C4-2B (cell line): ENCODE results near the gene KLRK1.
"Not testable (repeated sequence)": the region's sequence is repeated elsewhere in the genome, so short reads cannot be mapped to it uniquely, and the experiment has no call there.

Experiments used
- H3K27ac ChIP-seq: fragments of 450-650 bp; 2 replicates; pipeline ENCODE4 v1.5.1; 2017
- ZFX ChIP-seq: fragments of 450-650 bp; IDR thresholded peaks from 2 replicates; pipeline ENCODE4 v1.6.1; 2017
- TF ChIP-seq, protein P1 (sequence below): fragments of 450-650 bp; conservative IDR thresholded peaks from 2 replicates; pipeline ENCODE4 v1.5.1; 2017; ENCODE audit warnings: mild to moderate bottlenecking

The KLRK1 gene

GRCh38 chr12:10389904-10390303 lies at the start of gene KLRK1:
KLRK1 (minus strand) TSS chr12:10390041; CDS start chr12:10388810, 1,231 bp downstream.
- TF ChIP-seq, protein P1, sequence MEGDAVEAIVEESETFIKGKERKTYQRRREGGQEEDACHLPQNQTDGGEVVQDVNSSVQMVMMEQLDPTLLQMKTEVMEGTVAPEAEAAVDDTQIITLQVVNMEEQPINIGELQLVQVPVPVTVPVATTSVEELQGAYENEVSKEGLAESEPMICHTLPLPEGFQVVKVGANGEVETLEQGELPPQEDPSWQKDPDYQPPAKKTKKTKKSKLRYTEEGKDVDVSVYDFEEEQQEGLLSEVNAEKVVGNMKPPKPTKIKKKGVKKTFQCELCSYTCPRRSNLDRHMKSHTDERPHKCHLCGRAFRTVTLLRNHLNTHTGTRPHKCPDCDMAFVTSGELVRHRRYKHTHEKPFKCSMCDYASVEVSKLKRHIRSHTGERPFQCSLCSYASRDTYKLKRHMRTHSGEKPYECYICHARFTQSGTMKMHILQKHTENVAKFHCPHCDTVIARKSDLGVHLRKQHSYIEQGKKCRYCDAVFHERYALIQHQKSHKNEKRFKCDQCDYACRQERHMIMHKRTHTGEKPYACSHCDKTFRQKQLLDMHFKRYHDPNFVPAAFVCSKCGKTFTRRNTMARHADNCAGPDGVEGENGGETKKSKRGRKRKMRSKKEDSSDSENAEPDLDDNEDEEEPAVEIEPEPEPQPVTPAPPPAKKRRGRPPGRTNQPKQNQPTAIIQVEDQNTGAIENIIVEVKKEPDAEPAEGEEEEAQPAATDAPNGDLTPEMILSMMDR = no peak
- no peak for TF ChIP-seq ZFX
- no peak within 1 kb of the TSS for H3K27ac ChIP-seq

DNA sequence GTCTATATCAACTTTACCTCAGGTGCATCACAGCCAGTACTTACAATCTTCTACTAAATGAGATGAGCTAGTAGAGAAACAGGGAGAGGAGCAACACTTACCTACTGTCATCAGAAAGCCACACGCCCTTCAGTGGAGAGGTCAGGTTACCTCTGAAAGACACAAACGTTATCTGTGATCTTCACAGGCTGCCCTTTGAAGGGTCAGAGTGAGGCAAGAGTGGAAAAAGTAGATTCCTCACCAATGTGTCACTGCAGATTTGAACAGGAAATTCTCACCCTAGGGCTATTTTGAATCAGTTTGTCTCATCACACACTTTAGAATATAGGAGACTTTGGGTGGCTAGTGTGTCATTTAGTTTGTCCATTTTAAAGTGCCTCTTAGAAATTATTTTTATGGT lies 47.8 kb upstream of the KLRK1 start:
- not testable (repeated sequence) for H3K27ac ChIP-seq

- H3K27ac ChIP-seq = not testable (repeated sequence)
Measured at GRCh38 chr12:10435816-10436215, 46.0 kb upstream of the KLRK1 start, which contains the start of gene KLRC2. KLRC2 (minus strand) TSS chr12:10436010; CDS start chr12:10435986, 24 bp downstream.

DNA sequence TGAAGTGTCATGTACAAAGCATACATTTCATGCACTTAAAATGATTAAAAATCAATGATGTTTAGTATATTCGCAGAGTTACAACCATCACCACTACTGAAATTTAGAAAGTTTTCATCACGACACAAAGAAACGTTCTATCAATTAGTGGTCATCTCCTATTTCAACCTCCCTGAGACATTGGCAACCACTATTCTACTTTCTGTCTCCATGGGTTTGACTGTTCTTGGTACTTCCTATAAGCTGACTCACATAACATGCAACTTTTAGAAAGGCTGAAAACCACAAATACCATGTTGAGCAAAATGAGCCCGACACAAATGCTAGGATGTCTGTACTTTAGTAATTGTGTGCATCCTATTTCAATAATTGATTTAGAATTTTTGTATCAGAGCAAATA lies 40.8 kb upstream of the KLRK1 start:
- not testable (repeated sequence) for H3K27ac ChIP-seq

DNA sequence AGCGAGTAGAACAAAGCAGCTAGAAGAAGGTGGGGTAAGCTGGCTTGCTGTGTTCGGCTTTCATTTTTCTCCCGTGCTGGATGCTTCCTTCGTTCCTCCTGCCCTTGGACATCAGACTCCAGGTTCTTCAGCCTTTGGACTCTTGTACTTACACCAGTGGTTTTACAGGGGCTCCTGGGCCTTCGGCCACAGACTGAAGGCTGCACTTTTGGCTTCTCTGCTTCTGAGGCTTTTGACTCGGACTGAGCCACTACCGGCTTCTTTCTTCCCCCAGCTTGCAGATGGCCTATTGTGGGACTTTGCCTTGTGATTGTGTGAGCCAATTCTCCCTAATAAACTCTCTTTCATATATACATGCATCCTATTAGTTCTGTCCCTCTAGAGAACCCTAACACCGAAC lies 36.1 kb upstream of the KLRK1 start:
- H3K27ac ChIP-seq = not testable (repeated sequence)

- H3K27ac ChIP-seq = not testable (repeated sequence)
Measured at GRCh38 chr12:10424260-10424899, 34.5 kb upstream of the KLRK1 start.

DNA sequence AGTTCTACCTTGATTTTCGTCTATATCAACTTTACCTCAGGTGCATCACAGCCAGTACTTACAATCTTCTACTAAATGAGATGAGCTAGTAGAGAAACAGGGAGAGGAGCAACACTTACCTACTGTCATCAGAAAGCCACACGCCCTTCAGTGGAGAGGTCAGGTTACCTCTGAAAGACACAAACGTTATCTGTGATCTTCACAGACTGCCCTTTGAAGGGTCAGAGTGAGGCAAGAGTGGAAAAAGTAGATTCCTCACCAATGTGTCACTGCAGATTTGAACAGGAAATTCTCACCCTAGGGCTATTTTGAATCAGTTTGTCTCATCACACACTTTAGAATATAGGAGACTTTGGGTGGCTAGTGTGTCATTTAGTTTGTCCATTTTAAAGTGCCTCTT lies 32.3 kb upstream of the KLRK1 start:
- not testable (repeated sequence) for H3K27ac ChIP-seq

DNA sequence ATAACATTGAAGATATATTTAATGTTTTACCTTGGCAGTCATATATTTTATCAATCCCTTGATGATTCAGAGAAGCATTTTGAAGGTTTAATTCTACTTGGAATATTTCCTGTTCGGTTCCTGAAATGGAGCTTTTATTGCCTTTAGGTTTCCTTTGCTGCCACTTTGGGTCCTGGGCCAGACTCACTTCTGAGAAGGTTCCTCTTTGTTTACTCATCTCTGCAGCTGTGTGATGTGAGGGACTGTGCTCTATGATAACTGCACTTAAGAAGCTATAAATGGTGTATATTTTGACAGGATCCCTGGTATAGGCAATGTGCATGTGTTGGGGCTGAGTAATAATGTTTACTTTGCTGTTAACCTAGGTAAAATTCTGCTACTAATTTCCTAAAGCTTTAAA lies 30.5 kb upstream of the KLRK1 start, which contains the start of gene KLRC3:
KLRC3 (minus strand) TSS at position 262 of the 400 bp plus-strand sequence; CDS start at position 217, 45 bp downstream.
- not testable (repeated sequence) for H3K27ac ChIP-seq

DNA sequence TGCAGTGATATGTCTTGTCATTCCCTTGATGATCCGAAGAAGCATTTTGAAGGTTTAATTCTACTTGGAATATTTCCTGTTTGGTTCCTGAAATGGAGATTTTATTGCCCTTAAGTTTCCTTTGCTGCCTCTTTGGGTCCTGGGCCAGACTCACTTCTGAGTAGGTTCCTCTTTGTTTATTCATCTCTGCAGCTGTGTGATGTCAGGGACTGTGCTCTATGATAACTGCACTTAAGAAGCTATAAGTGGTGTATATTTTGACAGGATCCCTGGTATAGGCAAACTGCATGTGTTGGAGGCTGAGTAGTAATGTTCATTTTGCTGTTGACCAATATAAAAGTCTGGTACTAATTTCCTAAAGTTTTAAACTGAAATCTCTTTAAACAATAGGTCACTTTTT lies 19.6 kb upstream of the KLRK1 start, which contains the start of gene KLRC4:
KLRC4 (minus strand) TSS at position 366 of the 400 bp plus-strand sequence; CDS start at position 184, 182 bp downstream.
- H3K27ac ChIP-seq = no peak within 1 kb of the TSS

DNA sequence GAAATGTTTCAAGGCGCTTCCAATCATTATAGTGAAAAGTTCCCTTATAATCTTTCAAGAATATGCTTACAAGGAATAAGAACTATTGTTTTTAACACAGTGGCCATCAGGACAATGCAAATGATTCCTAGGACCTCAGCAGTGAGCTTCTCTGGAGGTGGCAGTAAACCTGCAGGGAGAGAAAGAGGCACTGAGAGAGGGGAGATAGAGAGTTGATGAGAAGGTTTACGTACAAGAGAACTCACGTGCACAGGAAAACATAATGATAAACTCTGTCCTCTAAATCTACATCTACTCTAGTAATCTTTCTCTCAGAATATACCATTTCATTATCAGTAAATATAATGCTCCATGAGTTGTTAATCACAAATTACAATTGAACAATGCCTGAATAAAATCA lies 19.0 kb upstream of the KLRK1 start:
- H3K27ac ChIP-seq = no peak overlapping the region
- TF ChIP-seq, protein P1 = no peak
- TF ChIP-seq ZFX = no peak

More for the DNA sequence above, 19.6 kb upstream of the KLRK1 start, which contains the start of gene KLRC4:
- TF ChIP-seq ZFX = no peak
- TF ChIP-seq, protein P1 = no peak

DNA sequence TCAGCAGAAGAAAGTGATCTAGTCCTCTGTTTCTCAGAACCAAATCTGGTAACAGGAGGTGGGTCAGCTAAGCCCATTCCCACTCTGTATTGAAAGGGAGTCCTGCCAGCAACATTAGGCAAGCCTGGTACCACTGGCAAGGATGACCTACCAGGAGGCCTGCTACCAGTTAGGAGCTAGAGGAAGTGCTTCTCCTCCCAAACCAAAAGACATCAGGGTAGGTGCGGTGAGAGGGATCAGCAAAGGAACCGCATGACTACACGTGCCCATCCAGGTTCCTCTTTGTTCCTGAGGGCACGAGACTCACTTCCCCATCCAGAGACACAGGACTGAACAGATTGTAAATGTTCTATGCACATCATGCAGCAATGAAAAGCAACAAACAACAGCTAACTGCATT lies 16.9 kb upstream of the KLRK1 start:
- TF ChIP-seq, protein P1 = no peak
- TF ChIP-seq ZFX = no peak
- peak overlapping the region; percentile 60 for H3K27ac ChIP-seq
